K562 (cell line): Measurements from ENCODE around the gene TEAD3. TPM values are rescaled to one million over a fixed set of nuclear protein-coding genes. Genes with fewer than 3 reads are reported as not detected.

Source experiments
- ATAC-seq: fragments of 200-7000 bp; cut with Tn5 transposase; 3 replicates; pipeline ENCODE4 v1.9.1; 2020; ENCODE audit warnings: moderate library complexity
- BruUV-seq: library from RNA; stranded (reverse); fragments of 400-500 nt; replicated peaks from 2 replicates; lab custom pipeline; 2021; lab: Mats Ljungman, UMichigan
- CTCF ChIA-PET: fragments of 300-600 bp; formaldehyde crosslinking; extraction: SDS; loops from one replicate; lab custom pipeline; 2021; ENCODE audit warnings: low intra/inter-chr PET ratio; lab: Yijun Ruan, JAX
- POLR2A ChIA-PET: fragments of 300-600, 350-650 bp; sonication (Branson Sonifier 250); formaldehyde crosslinking; extraction: SDS; loops from one replicate; lab custom pipeline; 2021; ENCODE audit warnings: antibody characterized with exemption, inconsistent platforms; lab: Yijun Ruan, JAX
- DNase-seq, 4 experiments: peaks; one replicate each; pipeline versions ENCODE4 v3.0.0 to v3.0.0-alpha.2; 2011 to 2018; ENCODE audit warnings: low spot score in 3 of 4, mixed read lengths in 3 of 4; ENCODE audit errors: extremely low read depth in 1 of 4
- FAIRE-seq: peaks from 2 replicates; lab custom pipeline; 2011; peaks lifted over from hg19 to GRCh38; lab: Jason Lieb, UNC
- H2AFZ ChIP-seq: 2 replicates; pipeline ENCODE4 v1.6.0; 2011; ENCODE audit warnings: low read depth, low read length, control low read depth, inconsistent platforms
- H3K27ac ChIP-seq: fragments of 200-600 bp; 3 replicates; pipeline ENCODE4 v1.8.0; 2011; ENCODE audit warnings: low read depth, mild to moderate bottlenecking, control low read depth, inconsistent platforms, low read length, moderate library complexity, mixed read lengths; ENCODE audit errors: extremely low read depth
- H3K27me3 ChIP-seq, 2 experiments: fragments of 300-600 bp in 1 of 2; 2 replicates in 1 of 2; 3 replicates in 1 of 2; pipeline versions ENCODE4 v1.6.0 to v1.8.0; 2011; ENCODE audit warnings: inconsistent platforms in 2 of 2, low read length in 2 of 2, mild to moderate bottlenecking in 1 of 2, mixed read lengths in 1 of 2, moderate library complexity in 1 of 2; ENCODE audit not compliant: control insufficient read depth in 2 of 2, insufficient read depth in 2 of 2
- H3K36me3 ChIP-seq: fragments of 300-600 bp; 3 replicates; pipeline ENCODE4 v1.8.0; 2011; ENCODE audit warnings: mild to moderate bottlenecking, low read length, inconsistent platforms; ENCODE audit not compliant: control insufficient read depth, insufficient read depth
- H3K4me1 ChIP-seq, 2 experiments: fragments of 200-600 bp in 1 of 2; replicated peaks in 1 of 2; 2 replicates in 1 of 2; 3 replicates in 1 of 2; pipeline versions ENCODE4 v1.5.1 to v1.8.0; 2011; ENCODE audit warnings: inconsistent platforms in 2 of 2, low read length in 2 of 2, mild to moderate bottlenecking in 1 of 2, mixed read lengths in 1 of 2, moderate library complexity in 1 of 2; ENCODE audit not compliant: control insufficient read depth in 2 of 2, insufficient read depth in 2 of 2
- H3K4me2 ChIP-seq: 2 replicates; pipeline ENCODE4 v1.6.1; 2011; ENCODE audit warnings: low read length, control low read depth, inconsistent platforms, mixed read lengths; ENCODE audit not compliant: insufficient read depth
- H3K4me3 ChIP-seq: fragments of 200-600 bp; sonication (generic), shearing (Covaris generic); 2 replicates; pipeline ENCODE4 v1.5.1; 2016; ENCODE audit warnings: control low read depth, inconsistent platforms
- H3K79me2 ChIP-seq: fragments of 200-600 bp; 3 replicates; pipeline ENCODE4 v1.8.0; 2011; ENCODE audit warnings: low read length, inconsistent platforms; ENCODE audit not compliant: control insufficient read depth, insufficient read depth
- H3K9ac ChIP-seq, 2 experiments: 2 replicates each; pipeline versions ENCODE4 v1.6.0 to v1.6.1; 2011; ENCODE audit warnings: low read depth in 2 of 2, low read length in 2 of 2, control low read depth in 1 of 2, inconsistent platforms in 1 of 2, mild to moderate bottlenecking in 1 of 2, mixed read lengths in 1 of 2; ENCODE audit not compliant: insufficient read depth in 1 of 2
- H3K9me1 ChIP-seq: one replicate; pipeline ENCODE4 v1.6.0; 2011; ENCODE audit warnings: inconsistent platforms, mild to moderate bottlenecking, low read length, moderate library complexity; ENCODE audit not compliant: control insufficient read depth, insufficient read depth
- H3K9me3 ChIP-seq: replicated peaks from 2 replicates; pipeline ENCODE4 v1.5.1; 2011; ENCODE audit warnings: low read depth, low read length, inconsistent platforms; ENCODE audit not compliant: control insufficient read depth, insufficient read depth
- H4K20me1 ChIP-seq: replicated peaks from 2 replicates; pipeline ENCODE4 v1.6.1; 2011; ENCODE audit warnings: low read length, inconsistent platforms, mixed read lengths; ENCODE audit not compliant: control insufficient read depth, insufficient read depth
- CCAR2 ChIP-seq: fragments of 200-400 bp; formaldehyde crosslinking; IDR thresholded peaks from 2 replicates; pipeline ENCODE4 v1.6.1; 2017; ENCODE audit warnings: mild to moderate bottlenecking, low read depth, low read length
- DEAF1 ChIP-seq: fragments of 450-650 bp; formaldehyde crosslinking; IDR thresholded peaks from 2 replicates; pipeline ENCODE4 v1.4.0; 2020; ENCODE audit warnings: mild to moderate bottlenecking, moderate library complexity
- ETS2 ChIP-seq: IDR thresholded peaks from 2 replicates; pipeline ENCODE4 v1.6.1; 2016; ENCODE audit warnings: borderline replicate concordance, missing genetic modification characterization, mild to moderate bottlenecking, moderate library complexity, missing compliant biosample characterization; ENCODE audit not compliant: poor library complexity, severe bottlenecking
- NR0B1 ChIP-seq: fragments of 450-650 bp; IDR thresholded peaks from one replicate; pipeline ENCODE4 v1.6.1; 2018; ENCODE audit warnings: mild to moderate bottlenecking, moderate library complexity; ENCODE audit not compliant: partially characterized antibody
- WGBS: fragments of 100-300 bp; shearing (Covaris generic); methylation state at CpG from one replicate; pipeline ENCODE4 v1.1.6; 2016; ENCODE audit warnings: low coverage, mixed read lengths; ENCODE audit not compliant: insufficient coverage; ENCODE audit errors: missing lambda C conversion rate; 5-methylcytosine and 5-hydroxymethylcytosine counted together
- in situ Hi-C: fragments of 300-500 bp; cut with MboI; formaldehyde crosslinking; loops from 4 replicates; pipeline ENCODE4 v1.15.0; 2018; ENCODE audit warnings: inconsistent platforms, mixed read lengths
- intact Hi-C: fragments of 100-400 bp; cut with micrococcal nuclease; formaldehyde crosslinking; loops from 2 replicates; pipeline ENCODE4 v1.14.2; 2022
- polyA plus RNA-seq, 8 experiments: library from polyadenylated mRNA; depleted of rRNA in 4 of 8; stranded (reverse) in 5 of 8; unstranded in 3 of 8; fragments of >200 nt; fragmentation: Nextera tagmentation in 2 of 8; fragmentation: Illumina TruSeq in 1 of 8; extraction: Ambion mirVana in 2 of 8; extraction: Trizol in 1 of 8; gene quantifications; 2 replicates each; pipeline versions ENCODE4 v1.2.1 to v1.2.3, GENCODE V29; 2011 to 2014; ENCODE audit warnings: inconsistent platforms in 1 of 8, missing spikeins in 1 of 8
- total RNA-seq, 7 experiments: library from RNA; depleted of rRNA in 6 of 7; stranded (reverse); fragments of >200 nt in 6 of 7; fragmentation: Illumina TruSeq in 2 of 7; extraction: Trizol in 2 of 7; gene quantifications; 2 replicates each; pipeline versions ENCODE4 v1.2.1 to v1.2.3, GENCODE V29; 2011 to 2021; ENCODE audit warnings: low replicate concordance in 1 of 7

TEAD3 gene
- total and polyA plus RNA-seq, 9 of the 15 experiments (the other 6 are each of a cell fraction or from before 2014, with no cell fraction given): 0.63 to 13.2 (median 3.3) TPM

GRCh38 chr6:35510916-35511561 is 14.2 kb upstream of the TEAD3 start:
- no peak for FAIRE-seq
- CTCF ChIA-PET: no interaction called here
- no peak overlapping the region for H3K4me2 ChIP-seq

More at GRCh38 chr6:35510916-35511561, 14.2 kb upstream of the TEAD3 start:
- Histone ChIP-seq H2AFZ (no peak overlapping the region), H3K4me3 (no peak overlapping the region), H3K79me2 (no peaks in the 10 kb centered on the region), H3K9me3 (no peaks in the 10 kb centered on the region), H3K36me3 (no peaks in the 10 kb centered on the region), H3K27me3 (peaks cover 38 to 58% of the 10 kb centered on the region in 2 experiments), H3K4me1 (peaks cover 0 to 7% of the 10 kb centered on the region in 2 experiments; a peak in 1 of 5 replicates), H3K9me1 (no peaks in the 10 kb centered on the region), H3K27ac (no peak overlapping the region), H3K9ac (0 out of 4 replicates have a peak overlapping the region, but pooled peaks of 1 of the 2 experiments have one; percentile 8), H4K20me1 (peaks cover 7% of the 10 kb centered on the region; the same call in 1 of the 2 replicates)
- DNase-seq (no peak), ATAC-seq (no peak)
- 11% methylated on average over 7 of the region's 7 CpGs for WGBS
- TF ChIP-seq ETS2 (tag) (no peak), CCAR2 (no peak), NR0B1 (no peak), DEAF1 (CRISPR knock-in tag) (no peak)
- intact Hi-C loops: no loop called here
- POLR2A ChIA-PET: interaction anchor here (0.5 to 1.0 kb wide), 3 partner anchors 10 to 241 kb away, joined by 3 to 5 read pairs (median 4); no protein-coding TSS in a partner anchor
- in situ Hi-C loops: no loop called here
- no TSS peak for BruUV-seq
